A673 (cell line): Measurements from ENCODE around the gene PPP2R5E.

Experiments
- CTCF ChIP-seq: fragments of 300-800, 200-600 bp; sonication (generic); conservative IDR thresholded peaks from 2 replicates; pipeline ENCODE4 v1.5.1; 2017; ENCODE audit warnings: low read depth, mild to moderate bottlenecking, antibody characterized with exemption, low read length, moderate library complexity, mixed read lengths
- EZH2 ChIP-seq: fragments of 200-600 bp; sonication (generic); IDR thresholded peaks from 2 replicates; pipeline ENCODE4 v1.6.1; 2017; ENCODE audit warnings: borderline replicate concordance, low read depth, mild to moderate bottlenecking, mixed read lengths, antibody characterized with exemption, low read length; ENCODE audit not compliant: poor library complexity, severe bottlenecking

GRCh38 chr14:63357841-63358240 is 185.3 kb downstream of the PPP2R5E start:
- no peak for TF ChIP-seq EZH2
- no peak for TF ChIP-seq CTCF
